Activated T-helper 2 cell treated with anti-CD3 and anti-CD28 coated beads, Interferon-gamma antibody, Interleukin-2, Interleukin-4, amounts not matched to agents 10 μg/mL and 5 μg/mL and 100 μg/mL, durations not matched to agents 14 hours and 24 hours and 36 hours (primary cell): ENCODE results near the gene NHP2. TPM values are rescaled to one million over a fixed set of nuclear protein-coding genes. Genes with fewer than 3 reads are reported as not detected.

Experiments used
- DNase-seq: peaks from one replicate; pipeline ENCODE4 v3.0.0; 2021; ENCODE audit warnings: low spot score
- H3K27ac Mint-ChIP-seq: one replicate; pipeline ENCODE4 v1.8.0; 2021; ENCODE audit warnings: mixed read lengths
- H3K27me3 Mint-ChIP-seq: one replicate; pipeline ENCODE4 v1.8.0; 2021; ENCODE audit warnings: low read depth, mixed read lengths
- H3K36me3 Mint-ChIP-seq: one replicate; pipeline ENCODE4 v1.8.0; 2021; ENCODE audit warnings: low read depth, mixed read lengths
- H3K4me1 Mint-ChIP-seq: one replicate; pipeline ENCODE4 v1.8.0; 2021; ENCODE audit warnings: low read depth, mixed read lengths
- H3K4me3 Mint-ChIP-seq: one replicate; pipeline ENCODE4 v1.8.0; 2021; ENCODE audit warnings: low read depth, mild to moderate bottlenecking, moderate library complexity, mixed read lengths
- H3K9me3 Mint-ChIP-seq: one replicate; pipeline ENCODE4 v1.8.0; 2021; ENCODE audit warnings: mixed read lengths
- intact Hi-C: fragments of 100-400 bp; cut with micrococcal nuclease; formaldehyde crosslinking; loops from one replicate; pipeline ENCODE4 v1.15.1; 2023
- total RNA-seq: library from RNA; stranded (reverse); gene quantifications from 2 replicates; pipeline ENCODE4 v1.2.3, GENCODE V29; 2022

Gene NHP2
- total RNA-seq, 1 donor from 2014 or later = 228 TPM

DNA sequence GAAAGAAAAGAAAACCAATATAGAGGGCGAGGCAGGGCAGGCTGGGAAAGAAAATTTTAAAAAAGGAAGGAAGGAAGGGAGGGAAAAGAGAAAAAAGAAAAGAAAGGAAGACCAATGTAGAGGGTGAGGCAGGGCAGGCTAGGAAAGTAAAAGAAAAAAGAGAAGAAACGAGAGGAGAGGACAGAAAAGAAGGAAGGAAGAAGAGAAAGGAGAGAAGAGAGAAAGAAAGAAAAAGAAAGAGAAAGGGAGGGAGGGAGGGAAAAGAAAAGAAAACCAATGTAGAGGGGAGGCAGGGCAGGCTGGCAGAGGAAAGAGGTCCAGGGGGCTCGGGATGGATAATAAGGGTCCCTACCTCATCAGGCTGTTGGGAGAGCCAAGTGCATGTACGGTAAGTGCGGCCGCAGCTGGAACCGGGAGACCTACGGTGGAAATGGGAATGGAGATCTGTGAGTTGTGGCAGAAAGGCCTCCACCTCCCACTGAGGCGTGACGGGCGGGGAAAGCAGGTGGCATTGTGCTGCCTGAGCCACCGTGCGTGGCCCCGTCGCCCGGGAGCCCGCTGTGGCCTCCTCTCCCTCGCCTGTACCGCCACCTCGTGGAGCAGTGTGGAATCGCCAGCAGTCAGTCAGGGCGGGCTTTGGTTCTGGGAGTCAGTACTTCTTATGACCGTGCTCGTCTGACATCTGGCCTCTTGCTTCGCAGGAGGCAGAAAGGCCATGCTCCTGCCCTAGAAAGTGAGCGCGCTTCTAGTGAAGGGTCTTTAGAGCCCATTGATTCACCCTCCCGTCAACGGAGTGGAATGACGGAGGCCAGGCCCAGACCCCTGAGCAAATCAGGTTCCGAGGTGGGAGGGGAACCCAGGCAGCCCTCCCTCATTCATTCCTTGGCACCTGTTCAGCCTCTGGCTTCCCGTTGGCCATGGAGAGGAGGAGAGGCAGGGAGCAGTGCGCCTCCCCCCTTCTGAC is 10.4 kb upstream of the NHP2 start:
- Mint-ChIP-seq H3K36me3 (no peaks in the 10 kb centered on the region), H3K9me3 (no peaks in the 10 kb centered on the region), H3K4me1 (peaks cover 8% of the 10 kb centered on the region), H3K27me3 (peaks cover 29% of the 10 kb centered on the region), H3K4me3 (peak overlapping the region; percentile 16), H3K27ac (no peak overlapping the region)
- peak; percentile 83 for DNase-seq
- intact Hi-C loops = loop anchor here (1.0 to 2.0 kb wide), 2 partner anchors 15 to 88 kb away; no protein-coding TSS in a partner anchor

GRCh38 chr5:178162481-178162880 is 8.8 kb upstream of the NHP2 start:
- H3K4me1 Mint-ChIP-seq = peaks cover 8% of the 10 kb centered on the region
- DNase-seq = no peak
- intact Hi-C loops = no loop called here
- peaks cover 25% of the 10 kb centered on the region for H3K27me3 Mint-ChIP-seq
- H3K36me3 Mint-ChIP-seq = no peaks in the 10 kb centered on the region
- H3K27ac Mint-ChIP-seq = no peak overlapping the region
- no peaks in the 10 kb centered on the region for H3K9me3 Mint-ChIP-seq
- H3K4me3 Mint-ChIP-seq = no peak overlapping the region

GRCh38 chr5:178160176-178160575 is 6.5 kb upstream of the NHP2 start:
- Mint-ChIP-seq H3K36me3 (no peaks in the 10 kb centered on the region), H3K27ac (no peak overlapping the region), H3K4me3 (no peak overlapping the region), H3K4me1 (peaks cover 8% of the 10 kb centered on the region), H3K9me3 (no peaks in the 10 kb centered on the region), H3K27me3 (peaks cover 17% of the 10 kb centered on the region)
- DNase-seq = no peak
- intact Hi-C loops = no loop called here

GRCh38 chr5:178155065-178155464 is 1.4 kb upstream of the NHP2 start:
- H3K27me3 Mint-ChIP-seq = no peaks in the 10 kb centered on the region
- no peak overlapping the region for H3K27ac Mint-ChIP-seq
- intact Hi-C loops = loop anchor here (2.0 kb wide), 1 partner anchor 50 kb away; the partner anchor contains the start of gene HNRNPAB
- peaks cover 15% of the 10 kb centered on the region for H3K4me1 Mint-ChIP-seq
- H3K4me3 Mint-ChIP-seq = peak overlapping the region; percentile 8
- no peaks in the 10 kb centered on the region for H3K9me3 Mint-ChIP-seq
- DNase-seq = no peak
- H3K36me3 Mint-ChIP-seq = peaks cover 29% of the 10 kb centered on the region

DNA sequence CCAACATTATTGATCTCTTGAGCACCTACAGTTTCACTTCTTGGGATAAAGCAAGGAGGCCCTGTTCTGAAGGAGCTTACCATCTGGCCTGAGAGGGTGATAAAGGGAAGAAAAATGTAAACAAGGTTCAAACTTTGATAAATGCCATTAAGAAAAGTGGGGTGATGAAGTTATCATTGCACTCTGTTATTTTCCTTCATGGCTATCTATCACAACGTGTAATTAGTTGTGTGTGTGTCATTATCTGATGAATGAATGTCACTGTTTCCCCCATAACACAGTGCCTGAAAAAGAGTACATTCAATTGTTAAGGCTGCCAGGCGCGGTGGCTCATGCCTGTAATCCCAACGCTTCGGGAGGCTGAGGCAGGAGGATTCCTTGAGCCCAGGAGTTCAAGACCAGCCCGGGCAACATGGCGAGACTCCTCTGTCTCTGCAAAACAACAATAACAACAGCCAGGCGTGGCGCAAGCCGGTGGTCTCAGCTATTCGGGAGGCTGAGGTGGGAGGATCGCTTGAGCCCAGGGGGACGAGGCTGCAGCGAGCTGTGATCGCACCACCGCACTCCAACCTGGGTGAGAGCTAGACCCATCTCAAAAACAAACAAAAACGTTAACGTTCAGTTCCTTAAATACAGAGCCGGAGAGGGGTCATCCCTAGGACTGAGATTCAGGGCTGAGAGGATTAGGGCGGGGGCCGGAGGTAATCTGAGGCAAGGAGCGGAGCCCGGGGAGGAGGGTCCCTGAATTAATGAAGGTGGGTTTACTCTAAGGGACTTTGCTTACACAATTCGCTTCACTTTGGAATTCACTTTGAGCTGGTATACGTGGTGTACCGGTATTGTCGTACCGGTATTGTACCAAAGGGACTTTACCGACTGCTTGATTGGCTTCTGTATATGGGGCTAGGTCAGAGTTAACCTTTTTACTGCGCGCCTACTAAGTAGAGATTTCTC is 917 bp downstream of the NHP2 start:
- intact Hi-C loops = loop anchor here (5.0 kb wide), 1 partner anchor 40 kb away; the partner anchor contains the start of gene N4BP3
- DNase-seq = no peak
- Mint-ChIP-seq H3K36me3 (peaks cover 52% of the 10 kb centered on the region), H3K4me3 (peak overlapping the region; percentile 93), H3K27me3 (no peaks in the 10 kb centered on the region), H3K27ac (peak overlapping the region; percentile 83), H3K4me1 (peaks cover 33% of the 10 kb centered on the region), H3K9me3 (no peaks in the 10 kb centered on the region)

DNA sequence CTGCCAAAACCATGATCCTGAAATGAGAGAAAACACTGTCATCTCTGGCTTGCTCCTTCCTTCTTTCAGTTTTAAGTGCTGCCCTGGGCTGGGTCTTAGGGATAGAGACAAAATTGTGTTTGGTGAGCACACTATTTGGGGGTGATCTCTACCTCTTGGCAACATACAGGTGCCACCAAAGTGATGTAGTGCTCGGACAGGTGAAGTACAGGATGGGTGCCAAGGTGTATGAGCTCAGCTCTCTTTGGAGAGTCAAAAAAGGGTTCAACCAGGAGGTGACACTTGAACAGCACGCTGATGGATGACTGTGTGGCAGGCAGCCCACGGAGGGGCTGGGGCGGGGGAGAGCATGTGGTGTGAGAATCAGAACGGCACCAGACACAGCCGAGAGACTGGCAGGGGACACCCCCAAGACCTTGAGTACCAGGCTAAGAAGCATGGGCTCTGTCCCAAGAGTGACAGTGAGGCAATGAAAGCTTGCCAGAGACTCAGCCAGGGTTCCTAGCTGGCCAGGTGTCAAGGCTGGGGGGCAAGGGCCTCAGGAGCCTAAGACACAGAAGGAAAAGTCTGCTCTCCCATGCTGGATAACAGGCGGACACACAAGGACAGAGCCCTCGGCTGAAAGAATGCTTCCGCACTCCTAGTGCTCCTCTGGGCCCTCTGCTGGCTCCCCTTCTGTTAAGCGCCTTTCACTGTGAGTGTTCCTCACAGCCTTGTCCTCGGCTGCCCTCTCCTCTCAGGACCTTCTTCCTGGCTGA is 2.5 kb downstream of the NHP2 start:
- Mint-ChIP-seq H3K9me3 (no peaks in the 10 kb centered on the region), H3K27me3 (no peaks in the 10 kb centered on the region), H3K36me3 (peaks cover 68% of the 10 kb centered on the region), H3K27ac (peak overlapping the region; percentile 60), H3K4me3 (peak overlapping the region; percentile 47), H3K4me1 (peaks cover 33% of the 10 kb centered on the region)
- intact Hi-C loops = loop anchor here (5.0 kb wide), 1 partner anchor 39 kb away; the partner anchor contains the start of gene N4BP3
- DNase-seq = no peak

GRCh38 chr5:178149199-178149932 is 4.3 kb downstream of the NHP2 start:
- peak overlapping the region; percentile 33 for H3K27ac Mint-ChIP-seq
- no peak for DNase-seq
- no peak overlapping the region for H3K4me3 Mint-ChIP-seq
- intact Hi-C loops = loop anchor here (2.0 kb wide), 1 partner anchor 15 kb away; no protein-coding TSS in a partner anchor
- H3K27me3 Mint-ChIP-seq = no peaks in the 10 kb centered on the region
- H3K4me1 Mint-ChIP-seq = peaks cover 33% of the 10 kb centered on the region
- no peaks in the 10 kb centered on the region for H3K9me3 Mint-ChIP-seq
- peaks cover 78% of the 10 kb centered on the region for H3K36me3 Mint-ChIP-seq

GRCh38 chr5:178147406-178147805 is 6.3 kb downstream of the NHP2 start:
- Mint-ChIP-seq H3K9me3 (no peaks in the 10 kb centered on the region), H3K4me1 (peaks cover 32% of the 10 kb centered on the region), H3K27me3 (no peaks in the 10 kb centered on the region), H3K27ac (no peak overlapping the region), H3K4me3 (no peak overlapping the region), H3K36me3 (peaks cover 91% of the 10 kb centered on the region)
- intact Hi-C loops = loop anchor here (2.0 kb wide), 1 partner anchor 17 kb away; the partner anchor contains the start of gene RMND5B
- DNase-seq = no peak

GRCh38 chr5:178145965-178146820 is 7.5 kb downstream of the NHP2 start:
- H3K4me1 Mint-ChIP-seq = peaks cover 24% of the 10 kb centered on the region
- no peaks in the 10 kb centered on the region for H3K27me3 Mint-ChIP-seq
- peaks cover 84% of the 10 kb centered on the region for H3K36me3 Mint-ChIP-seq
- intact Hi-C loops = loop anchor here (1.0 to 2.0 kb wide), 2 partner anchors 15 to 70 kb away; partner anchors contain the start of gene RMND5B
- DNase-seq = peak; percentile 55
- no peak overlapping the region for H3K27ac Mint-ChIP-seq
- no peaks in the 10 kb centered on the region for H3K9me3 Mint-ChIP-seq
- H3K4me3 Mint-ChIP-seq = no peak overlapping the region

DNA sequence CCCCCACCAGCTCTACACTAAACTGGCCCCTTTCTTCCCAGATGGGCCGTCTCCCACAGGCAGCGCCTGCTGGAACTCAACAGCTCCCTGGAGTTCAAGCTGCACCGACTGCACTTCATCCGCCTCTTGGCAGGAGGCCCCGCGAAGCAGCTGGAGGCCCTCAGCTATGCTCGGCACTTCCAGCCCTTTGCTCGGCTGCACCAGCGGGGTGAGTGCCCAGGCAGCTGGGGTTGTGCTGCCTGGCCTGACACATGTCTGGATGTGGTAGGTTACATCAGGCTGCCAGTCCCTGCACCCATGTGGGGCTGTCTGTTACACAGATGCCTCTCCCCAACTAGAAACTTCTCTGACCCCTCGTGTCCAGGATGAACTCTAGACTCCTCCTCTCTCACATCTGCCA is 9.8 kb downstream of the NHP2 start:
- no peaks in the 10 kb centered on the region for H3K27me3 Mint-ChIP-seq
- H3K27ac Mint-ChIP-seq = no peak overlapping the region
- H3K9me3 Mint-ChIP-seq = no peaks in the 10 kb centered on the region
- DNase-seq = no peak
- intact Hi-C loops = no loop called here
- no peak overlapping the region for H3K4me3 Mint-ChIP-seq
- peaks cover 6% of the 10 kb centered on the region for H3K4me1 Mint-ChIP-seq
- H3K36me3 Mint-ChIP-seq = peaks cover 77% of the 10 kb centered on the region

- no peak overlapping the region for H3K4me3 Mint-ChIP-seq
- intact Hi-C loops = no loop called here
- DNase-seq = no peak
- no peak overlapping the region for H3K27ac Mint-ChIP-seq
- H3K36me3 Mint-ChIP-seq = peaks cover 71% of the 10 kb centered on the region
- no peaks in the 10 kb centered on the region for H3K27me3 Mint-ChIP-seq
- peaks cover under 1% of the 10 kb centered on the region for H3K4me1 Mint-ChIP-seq
- H3K9me3 Mint-ChIP-seq = no peaks in the 10 kb centered on the region
Measured at GRCh38 chr5:178143246-178143645, 10.4 kb downstream of the NHP2 start.
